AG04449 (cell line): ENCODE measurements around the gene PUS7.
"Not testable (repeated sequence)": the region's sequence is repeated elsewhere in the genome, so short reads cannot be mapped to it uniquely, and the experiment has no call there.

ENCODE experiments used
- CTCF ChIA-PET: fragments of 350-600 bp; formaldehyde crosslinking; extraction: SDS; loops from one replicate; lab custom pipeline; 2021; ENCODE audit warnings: antibody characterized with exemption; lab: Yijun Ruan, JAX
- POLR2A ChIA-PET: fragments of 400-600, 350-600 bp; formaldehyde crosslinking; extraction: SDS; loops from one replicate; lab custom pipeline; 2020; ENCODE audit warnings: antibody characterized with exemption, inconsistent platforms; lab: Yijun Ruan, JAX
- DNase-seq: peaks from one replicate; pipeline ENCODE4 v3.0.0-alpha.2; 2010; ENCODE audit warnings: low read depth, low spot score
- H3K4me3 ChIP-seq: 2 replicates; pipeline ENCODE4 v1.5.1; 2011; ENCODE audit warnings: low read depth, mild to moderate bottlenecking, control low read depth, low read length
- TF ChIP-seq, protein P1 (sequence below): IDR thresholded peaks from one replicate; pipeline ENCODE4 v1.5.1; 2011; ENCODE audit warnings: mild to moderate bottlenecking, moderate library complexity, low read length, control low read depth, inconsistent platforms; ENCODE audit not compliant: insufficient read depth; ENCODE audit errors: missing control alignments

PUS7 gene

DNA sequence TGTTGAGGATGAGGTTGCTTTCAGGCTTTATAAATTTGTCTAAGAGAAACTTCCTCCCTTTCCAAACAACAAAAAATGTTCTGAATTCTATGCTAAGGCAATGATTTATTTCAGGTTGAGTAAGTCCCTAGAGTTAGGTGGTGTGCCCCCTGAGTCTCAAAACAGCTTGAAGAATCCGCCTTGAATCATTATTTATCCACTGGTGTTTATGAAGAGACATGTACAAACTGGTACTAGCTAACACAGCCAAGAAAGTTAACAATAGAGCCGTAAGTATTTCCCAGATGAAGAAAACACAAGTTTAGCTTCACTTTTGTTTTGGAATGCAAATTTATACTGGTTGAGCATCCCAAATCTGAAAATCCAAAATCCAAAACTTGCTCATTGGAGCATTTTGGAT, 67.2 kb downstream of the PUS7 start:
- H3K4me3 ChIP-seq: no peak overlapping the region
- ChIA-PET CTCF (interaction anchor here (1.0 to 2.3 kb wide), 4 partner anchors 11 to 74 kb away, joined by 3 to 9 read pairs (median 4); no protein-coding TSS in a partner anchor), POLR2A (no interaction called here)
- TF ChIP-seq, protein P1, sequence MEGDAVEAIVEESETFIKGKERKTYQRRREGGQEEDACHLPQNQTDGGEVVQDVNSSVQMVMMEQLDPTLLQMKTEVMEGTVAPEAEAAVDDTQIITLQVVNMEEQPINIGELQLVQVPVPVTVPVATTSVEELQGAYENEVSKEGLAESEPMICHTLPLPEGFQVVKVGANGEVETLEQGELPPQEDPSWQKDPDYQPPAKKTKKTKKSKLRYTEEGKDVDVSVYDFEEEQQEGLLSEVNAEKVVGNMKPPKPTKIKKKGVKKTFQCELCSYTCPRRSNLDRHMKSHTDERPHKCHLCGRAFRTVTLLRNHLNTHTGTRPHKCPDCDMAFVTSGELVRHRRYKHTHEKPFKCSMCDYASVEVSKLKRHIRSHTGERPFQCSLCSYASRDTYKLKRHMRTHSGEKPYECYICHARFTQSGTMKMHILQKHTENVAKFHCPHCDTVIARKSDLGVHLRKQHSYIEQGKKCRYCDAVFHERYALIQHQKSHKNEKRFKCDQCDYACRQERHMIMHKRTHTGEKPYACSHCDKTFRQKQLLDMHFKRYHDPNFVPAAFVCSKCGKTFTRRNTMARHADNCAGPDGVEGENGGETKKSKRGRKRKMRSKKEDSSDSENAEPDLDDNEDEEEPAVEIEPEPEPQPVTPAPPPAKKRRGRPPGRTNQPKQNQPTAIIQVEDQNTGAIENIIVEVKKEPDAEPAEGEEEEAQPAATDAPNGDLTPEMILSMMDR: no peak
- no peak for DNase-seq

GRCh38 chr7:105454095-105454747, 67.8 kb downstream of the PUS7 start:
- ChIA-PET POLR2A (interaction anchor here (0.6 kb wide), 1 partner anchor 95 kb away, joined by 4 read pairs; no protein-coding TSS in a partner anchor), CTCF (interaction anchor here (1.0 to 2.3 kb wide), 4 partner anchors 11 to 73 kb away, joined by 3 to 9 read pairs (median 4); no protein-coding TSS in a partner anchor)
- peak; percentile 88 for DNase-seq
- TF ChIP-seq, protein P1: no peak
- H3K4me3 ChIP-seq: no peak overlapping the region

DNA sequence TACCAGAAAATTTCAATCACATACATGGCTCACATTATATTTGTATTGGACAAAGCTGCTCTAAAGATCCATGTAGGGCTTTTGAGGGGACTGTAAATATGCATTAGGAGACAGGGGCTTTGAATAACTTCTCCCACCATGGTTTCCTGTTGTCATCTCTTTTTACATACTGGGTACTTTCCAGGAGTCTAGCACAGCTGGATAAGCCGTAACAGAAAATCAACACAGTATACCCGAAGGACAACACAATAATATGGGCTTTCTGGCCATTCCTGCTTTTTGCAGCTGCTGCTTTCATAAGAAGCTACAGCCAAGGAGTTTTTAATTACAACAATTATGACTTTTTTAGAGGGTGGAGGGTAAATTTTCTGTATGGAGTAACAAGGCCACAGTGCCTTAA, 70.0 kb downstream of the PUS7 start:
- ChIA-PET POLR2A (no interaction called here), CTCF (interaction anchor here (1.2 to 1.4 kb wide), 3 partner anchors 10 to 51 kb away, joined by 4 to 7 read pairs (median 5); no protein-coding TSS in a partner anchor)
- no peak for DNase-seq
- TF ChIP-seq, protein P1: no peak
- no peak overlapping the region for H3K4me3 ChIP-seq

GRCh38 chr7:105450870-105451269, 71.2 kb downstream of the PUS7 start:
- DNase-seq, POLR2A ChIA-PET, H3K4me3 ChIP-seq: not testable (repeated sequence)
- CTCF ChIA-PET: interaction anchor here (0.6 to 1.4 kb wide), 5 partner anchors 9 to 70 kb away, joined by 3 to 7 read pairs (median 4); no protein-coding TSS in a partner anchor

DNA sequence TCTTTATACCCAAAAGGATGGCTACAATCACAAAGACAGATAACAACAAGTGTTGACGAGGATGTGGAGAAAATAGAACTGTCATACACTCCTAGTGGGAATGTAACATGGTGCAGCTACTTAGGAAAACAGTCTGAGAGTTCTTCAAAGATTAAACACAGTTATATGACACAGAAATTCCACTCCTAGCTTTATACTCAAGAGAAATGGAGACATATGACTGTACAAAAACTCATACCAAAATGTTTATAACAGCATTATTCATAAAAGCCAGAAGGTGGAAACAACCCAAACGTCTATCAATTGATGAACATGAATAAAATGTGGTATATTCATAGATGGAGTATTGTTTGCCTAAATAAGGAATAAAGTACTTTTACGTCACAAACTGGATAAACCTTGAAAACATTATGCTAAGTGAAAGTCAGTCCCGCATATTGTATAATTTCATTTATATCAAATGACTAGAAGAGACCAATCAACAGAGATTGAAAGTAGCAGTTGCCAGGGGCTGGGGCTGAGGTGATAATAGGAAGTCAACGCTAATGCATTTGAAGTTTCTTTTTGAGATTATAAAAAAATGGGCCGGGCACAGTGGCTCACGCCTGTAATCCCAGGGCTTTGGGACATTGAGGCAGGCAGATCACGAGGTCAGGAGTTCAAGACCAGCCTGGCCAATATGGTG, 71.8 kb downstream of the PUS7 start:
- ChIA-PET CTCF (interaction anchor here (0.6 to 1.1 kb wide), 2 partner anchors 11 to 69 kb away, joined by 3 to 4 read pairs; no protein-coding TSS in a partner anchor), POLR2A (no interaction called here)
- TF ChIP-seq, protein P1: no peak
- no peak for DNase-seq
- H3K4me3 ChIP-seq: no peak overlapping the region

DNA sequence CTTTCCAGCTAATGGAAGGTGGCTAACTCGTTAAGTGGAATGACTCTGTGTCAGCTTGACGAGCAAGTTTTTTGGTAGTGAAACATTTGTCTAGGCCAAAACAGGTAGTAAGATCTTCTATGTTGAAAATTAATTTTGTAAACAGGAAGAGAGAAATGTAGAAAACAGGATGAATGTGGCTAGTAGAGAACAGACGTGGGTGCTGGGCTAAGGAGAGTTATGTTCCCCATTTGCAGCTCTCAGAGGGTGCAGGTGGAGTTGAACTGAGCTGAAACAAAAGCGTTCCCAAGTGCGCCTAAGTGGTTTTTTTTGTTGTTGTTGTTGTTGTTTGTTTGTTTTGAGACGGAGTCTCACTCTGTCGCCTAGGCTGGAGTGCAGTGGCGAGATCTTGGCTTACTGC, 73.9 kb downstream of the PUS7 start:
- TF ChIP-seq, protein P1: no peak
- no peak for DNase-seq
- H3K4me3 ChIP-seq: no peak overlapping the region
- CTCF ChIA-PET: interaction anchor here (0.9 to 1.4 kb wide), 3 partner anchors 18 to 83 kb away, joined by 3 to 4 read pairs (median 3); partner anchors contain the start of gene RINT1
- POLR2A ChIA-PET: no interaction called here
